GM19099 (cell line): ENCODE measurements around the gene TOR4A.

Source experiments
- POLR2A ChIP-seq: IDR thresholded peaks from 3 replicates; pipeline ENCODE4 v1.6.1; 2011; ENCODE audit warnings: low read depth; ENCODE audit not compliant: insufficient read length; ENCODE audit errors: extremely low read depth

Gene TOR4A

DNA sequence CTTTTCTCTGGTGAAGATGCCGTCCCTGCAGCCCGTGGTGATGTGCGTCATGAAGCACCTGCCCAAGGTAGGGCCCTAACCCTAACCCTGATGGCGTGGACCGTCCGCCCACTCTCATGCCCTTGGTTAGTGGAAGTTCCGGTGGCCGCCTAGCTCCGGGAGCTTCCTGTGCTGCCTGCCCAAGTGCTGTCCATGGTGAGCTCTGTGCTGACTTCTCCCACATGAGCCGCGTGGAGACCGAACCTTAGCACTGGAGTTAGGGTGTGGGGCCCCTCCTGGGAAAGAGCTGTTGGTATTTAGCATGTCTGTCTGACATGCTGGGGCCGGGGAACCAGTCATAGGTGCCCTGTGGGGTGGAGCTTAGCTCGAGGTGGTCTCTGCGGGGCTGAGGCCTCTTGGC is 21.2 kb upstream of the TOR4A start:
- TF ChIP-seq POLR2A, result no peak

DNA sequence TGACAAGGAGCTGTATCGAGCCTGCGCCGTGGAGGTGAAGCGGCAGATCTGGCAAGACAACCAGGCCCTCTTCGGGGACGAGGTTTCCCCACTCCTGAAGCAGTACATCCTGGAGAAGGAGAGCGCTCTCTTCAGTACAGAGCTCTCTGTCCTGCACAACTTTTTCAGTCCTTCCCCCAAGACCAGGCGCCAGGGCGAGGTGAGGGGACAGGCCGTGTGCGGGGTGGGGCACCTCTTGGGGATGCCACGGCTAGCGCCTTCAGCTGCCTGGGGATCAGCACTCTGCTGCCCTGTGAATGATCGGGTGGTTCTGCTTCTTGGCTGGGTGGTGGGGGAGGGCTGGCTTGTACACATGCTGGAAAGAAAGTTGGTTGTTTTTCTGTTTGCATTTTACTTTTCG is 20.7 kb upstream of the TOR4A start:
- TF ChIP-seq POLR2A, result no peak

DNA sequence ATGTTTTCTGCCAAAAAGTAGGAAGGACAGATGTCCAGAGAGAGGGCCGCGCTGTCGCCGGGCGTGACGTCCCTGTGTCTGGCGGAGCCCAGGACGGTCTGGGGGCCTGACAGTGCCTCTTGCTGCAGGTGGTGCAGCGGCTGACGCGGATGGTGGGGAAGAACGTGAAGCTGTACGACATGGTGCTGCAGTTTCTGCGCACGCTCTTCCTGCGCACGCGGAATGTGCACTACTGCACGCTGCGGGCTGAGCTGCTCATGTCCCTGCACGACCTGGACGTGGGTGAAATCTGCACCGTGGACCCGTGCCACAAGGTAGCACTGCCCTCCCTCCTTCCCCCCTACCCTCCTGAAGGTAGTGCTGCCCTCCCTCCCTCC is 14.6 kb upstream of the TOR4A start:
- TF ChIP-seq POLR2A, result no peak

DNA sequence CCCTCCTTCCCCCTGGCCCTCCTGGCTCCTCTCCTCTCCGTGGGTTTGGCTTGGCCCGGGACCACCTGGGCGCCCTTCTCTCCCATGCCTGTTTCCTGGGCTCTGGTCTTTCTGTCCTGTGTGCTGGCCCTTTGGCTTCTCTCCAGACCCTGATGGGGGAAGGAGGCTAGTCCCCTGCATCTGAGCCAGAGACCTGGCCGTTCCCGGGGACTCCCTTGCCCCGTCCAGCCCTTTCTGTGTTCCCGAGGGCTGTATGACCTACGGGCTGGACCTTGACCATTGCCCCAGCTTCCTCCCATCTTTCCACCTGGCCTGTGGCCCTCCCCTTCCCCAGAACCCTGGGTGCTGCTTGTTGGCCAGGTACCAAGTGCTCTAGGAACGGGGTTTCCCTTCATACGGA is 14.0 kb upstream of the TOR4A start:
- no peak for TF ChIP-seq POLR2A

DNA sequence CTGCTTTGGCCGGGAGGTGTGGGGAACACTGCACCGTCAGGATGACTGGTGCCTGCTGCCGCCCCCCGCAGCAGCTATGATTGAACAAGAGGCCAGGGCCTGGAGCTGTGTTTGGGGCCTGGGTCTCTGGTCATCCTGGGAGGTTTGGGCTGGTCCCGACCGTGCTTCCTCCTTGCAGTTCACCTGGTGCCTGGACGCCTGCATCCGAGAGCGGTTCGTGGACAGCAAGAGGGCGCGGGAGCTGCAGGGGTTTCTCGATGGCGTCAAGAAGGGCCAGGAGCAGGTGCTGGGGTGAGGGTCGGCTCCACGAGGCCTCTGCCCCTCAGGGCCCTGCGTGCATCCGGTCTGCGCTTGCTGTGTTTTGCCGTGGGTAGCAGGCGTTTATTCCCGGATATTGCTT is 13.5 kb upstream of the TOR4A start:
- no peak for TF ChIP-seq POLR2A

DNA sequence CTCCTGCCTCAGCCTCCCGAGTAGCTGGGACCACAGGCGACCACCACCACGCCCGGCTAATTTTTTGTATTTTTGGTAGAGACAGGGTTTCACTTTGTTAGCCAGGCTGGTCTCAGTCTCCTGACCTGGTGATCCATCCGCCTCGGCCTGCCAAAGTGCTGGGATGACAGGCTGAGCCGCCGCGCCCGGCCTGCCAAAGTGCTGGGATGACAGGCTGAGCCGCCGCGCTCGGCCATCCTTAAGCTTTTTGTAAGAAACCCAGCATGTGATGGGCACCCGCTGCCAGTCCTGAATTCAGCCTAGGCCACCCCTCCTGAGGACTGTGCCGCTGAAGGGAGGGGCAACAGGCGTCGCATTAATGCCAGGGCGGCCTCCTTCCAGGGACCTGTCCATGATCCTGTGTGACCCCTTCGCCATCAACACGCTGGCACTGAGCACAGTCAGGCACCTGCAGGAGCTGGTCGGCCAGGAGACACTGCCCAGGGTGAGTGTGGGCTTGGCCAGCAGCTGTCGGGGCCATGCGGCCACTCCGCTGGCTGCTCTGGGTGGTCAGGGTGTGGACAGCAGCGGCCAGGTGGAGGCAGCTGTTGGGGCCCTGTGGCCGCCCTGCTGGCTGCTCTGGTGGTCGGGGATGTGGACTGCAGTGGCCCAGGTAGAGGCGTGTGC is 11.9 kb upstream of the TOR4A start:
- TF ChIP-seq POLR2A, result no peak

DNA sequence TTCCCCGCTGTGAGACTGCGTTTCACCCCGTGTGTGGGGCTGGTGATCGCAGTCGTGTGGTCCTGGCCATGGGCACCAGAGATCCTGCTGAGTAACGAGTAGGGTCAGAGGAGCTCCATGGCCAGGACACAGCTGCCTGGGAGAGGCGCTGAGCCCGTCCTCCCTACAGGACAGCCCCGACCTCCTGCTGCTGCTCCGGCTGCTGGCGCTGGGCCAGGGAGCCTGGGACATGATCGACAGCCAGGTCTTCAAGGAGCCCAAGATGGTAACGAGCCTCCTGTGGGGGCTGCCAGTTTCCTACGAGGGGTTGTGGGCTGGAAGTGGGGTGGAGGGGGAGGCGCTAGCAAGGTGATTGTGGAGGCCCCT is 11.4 kb upstream of the TOR4A start:
- TF ChIP-seq POLR2A, result no peak

DNA sequence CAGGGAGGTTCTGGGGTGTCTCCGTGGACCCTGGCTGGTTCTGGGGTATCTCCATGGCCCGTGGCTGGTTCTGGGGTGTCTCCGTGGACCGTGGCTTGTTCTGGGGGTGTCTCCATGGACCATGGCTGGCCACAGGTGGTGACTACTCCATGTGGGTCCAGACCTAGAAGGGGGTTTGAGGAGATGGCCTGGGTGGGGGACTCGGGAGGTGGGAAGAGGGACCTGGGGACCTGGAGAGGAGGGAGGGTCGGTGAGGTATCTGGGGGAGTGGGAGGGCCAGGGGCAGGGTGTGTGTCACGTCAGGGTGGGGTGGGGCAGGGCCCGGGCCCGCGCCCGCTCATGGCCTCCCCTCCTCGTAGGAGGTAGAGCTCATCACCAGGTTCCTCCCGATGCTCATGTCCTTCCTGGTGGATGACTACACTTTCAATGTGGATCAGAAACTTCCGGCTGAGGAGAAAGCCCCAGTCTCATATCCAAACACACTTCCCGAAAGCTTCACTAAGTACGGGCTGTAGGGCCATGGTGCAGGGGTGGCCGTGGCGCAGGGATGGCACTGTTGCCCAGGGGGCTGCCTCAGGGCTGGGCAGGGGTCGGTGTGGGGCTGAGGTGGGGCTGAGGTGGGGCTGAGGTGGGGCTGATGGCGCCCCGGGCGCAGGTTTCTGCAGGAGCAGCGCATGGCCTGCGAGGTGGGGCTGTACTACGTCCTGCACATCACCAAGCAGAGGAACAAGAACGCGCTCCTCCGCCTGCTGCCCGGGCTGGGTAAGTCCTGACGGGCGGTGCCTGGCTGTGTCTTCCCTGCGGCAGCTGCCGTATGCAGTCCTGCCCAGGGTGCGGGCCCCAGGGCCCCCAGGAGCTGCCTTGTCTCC is 10.7 kb upstream of the TOR4A start:
- no peak for TF ChIP-seq POLR2A

DNA sequence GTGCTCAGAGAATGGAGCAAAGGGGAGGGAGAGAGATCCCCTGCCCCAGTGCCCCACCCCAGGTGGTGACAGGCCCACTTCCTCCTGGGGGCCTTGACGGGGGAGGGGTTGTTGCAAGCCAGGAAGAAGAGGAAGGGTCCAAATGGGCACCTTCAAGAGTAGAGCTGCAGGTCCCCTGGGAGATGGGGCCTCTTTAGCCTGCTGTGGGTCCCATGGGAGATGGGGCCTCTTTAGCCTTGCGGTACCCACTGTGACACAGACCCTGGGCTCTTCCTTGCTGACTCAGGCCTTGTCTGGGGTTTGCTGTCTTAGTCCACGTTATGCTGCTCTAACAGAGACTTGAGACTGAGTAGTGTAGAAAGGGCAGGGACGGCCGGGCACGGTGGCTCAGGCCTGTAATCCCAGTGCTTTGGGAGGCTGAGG is 9.6 kb upstream of the TOR4A start:
- TF ChIP-seq POLR2A, result no peak

DNA sequence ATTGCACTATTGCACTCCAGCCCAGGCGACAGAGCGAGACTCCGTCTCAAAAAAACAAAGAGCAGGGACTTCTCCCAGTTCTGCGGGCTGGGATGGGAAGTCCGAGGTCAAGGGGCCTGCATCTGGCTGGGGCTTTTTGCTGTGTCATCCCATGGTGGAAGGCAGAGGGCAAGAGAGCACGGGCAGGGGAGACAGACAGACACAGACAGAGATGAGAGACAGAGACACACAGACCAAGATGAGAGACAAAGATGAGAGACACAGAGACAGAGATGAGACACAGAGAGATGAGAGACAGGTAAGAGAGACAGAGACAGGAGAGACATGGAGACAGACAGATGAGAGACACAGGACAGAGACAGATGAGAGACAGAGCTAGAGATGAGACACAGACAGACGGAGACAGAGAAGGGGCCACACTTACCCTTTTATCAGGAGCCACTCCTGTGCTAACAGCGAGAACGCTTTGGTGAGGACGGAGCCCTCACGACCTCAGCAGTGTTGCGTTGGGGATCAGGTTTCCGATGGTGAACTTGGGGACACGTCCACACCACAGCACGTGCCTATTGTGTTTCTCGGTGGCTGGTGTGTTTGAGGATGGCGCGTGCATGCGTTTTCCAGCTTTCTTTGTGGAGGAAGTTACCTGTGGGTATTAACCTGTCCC is 8.9 kb upstream of the TOR4A start:
- no peak for TF ChIP-seq POLR2A

DNA sequence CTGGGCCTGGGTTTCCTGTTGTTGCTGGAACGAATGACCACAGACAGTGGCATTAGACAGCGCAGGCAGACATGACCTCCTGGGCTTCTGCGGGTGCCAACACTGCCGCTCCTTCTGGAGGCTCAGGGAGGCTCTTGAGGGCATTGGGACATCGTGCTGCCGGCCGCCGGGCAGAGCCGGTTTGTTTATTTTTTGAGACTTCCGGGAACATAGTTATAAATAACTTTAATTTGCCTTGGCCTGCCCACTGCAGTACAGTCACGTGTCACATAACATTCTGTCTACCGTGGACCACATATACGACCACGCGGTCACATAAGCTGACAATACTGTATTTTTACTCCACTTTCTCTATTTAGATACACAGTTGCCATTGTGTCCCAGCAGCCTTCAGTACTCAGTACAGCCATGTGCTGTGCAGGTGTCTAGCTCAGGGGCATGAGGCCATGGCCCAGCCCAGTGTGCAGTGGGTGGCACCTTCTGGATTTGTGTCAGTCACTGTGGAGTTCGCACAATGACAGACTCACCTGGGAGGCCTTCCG is 8.2 kb upstream of the TOR4A start:
- peak; percentile 42 for TF ChIP-seq POLR2A

DNA sequence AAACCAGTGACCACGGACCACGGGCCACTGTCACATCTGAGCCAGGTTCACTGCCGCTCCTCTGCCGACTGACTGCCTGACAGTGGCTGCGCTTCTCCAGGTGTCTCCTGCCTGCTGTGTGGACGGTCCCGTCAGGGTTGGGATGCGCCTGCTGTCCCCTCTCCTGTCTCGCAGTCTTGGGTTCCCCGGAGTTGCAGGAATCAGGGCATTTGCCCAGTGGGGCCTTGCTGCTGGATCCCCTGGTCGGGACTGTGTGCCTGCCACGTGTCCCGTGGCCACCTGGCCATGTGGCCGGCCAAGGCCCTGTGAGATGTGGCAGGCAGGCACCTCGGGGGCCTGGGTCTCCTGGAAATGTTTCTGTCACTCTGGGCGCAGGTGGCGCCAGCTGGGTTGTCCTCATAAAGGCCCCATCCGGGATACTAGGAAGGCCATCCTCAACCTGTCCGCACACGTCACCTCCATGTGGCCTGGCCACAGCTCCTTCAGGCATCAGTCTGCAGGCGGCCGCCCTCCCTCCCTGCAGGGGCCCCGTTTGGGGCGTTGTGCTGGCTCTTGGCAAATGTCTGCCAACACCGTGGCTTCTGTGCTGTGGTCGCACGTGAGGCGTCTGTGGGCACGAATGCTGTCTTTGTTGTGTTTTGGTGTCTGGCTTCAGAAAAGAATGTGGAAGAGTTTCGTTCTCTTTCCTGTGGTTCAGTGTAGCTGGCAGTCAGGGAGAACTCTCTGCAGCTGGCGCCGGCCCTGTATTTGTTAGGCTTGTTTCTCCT is 6.4 kb upstream of the TOR4A start:
- TF ChIP-seq POLR2A, result no peak

DNA sequence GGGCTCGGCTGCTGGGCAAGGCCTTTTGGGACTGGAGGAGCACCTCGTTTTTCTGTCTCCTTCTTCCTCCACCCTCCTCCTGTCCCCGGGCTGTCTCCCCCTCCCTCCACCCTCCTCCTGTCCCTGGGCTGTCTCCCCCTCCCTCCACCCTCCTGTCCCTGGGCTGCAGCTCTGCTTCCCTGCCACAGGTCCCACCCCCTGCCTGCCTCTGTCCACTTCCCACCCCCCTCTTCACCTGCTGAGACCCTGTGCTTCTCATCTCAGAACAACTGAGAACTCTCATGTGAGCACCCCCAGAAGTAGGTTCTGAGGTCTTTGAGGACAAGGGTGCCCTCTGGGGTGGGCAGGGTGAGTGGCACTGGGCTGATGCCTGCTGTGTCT is 5.8 kb upstream of the TOR4A start:
- TF ChIP-seq POLR2A, result no peak

DNA sequence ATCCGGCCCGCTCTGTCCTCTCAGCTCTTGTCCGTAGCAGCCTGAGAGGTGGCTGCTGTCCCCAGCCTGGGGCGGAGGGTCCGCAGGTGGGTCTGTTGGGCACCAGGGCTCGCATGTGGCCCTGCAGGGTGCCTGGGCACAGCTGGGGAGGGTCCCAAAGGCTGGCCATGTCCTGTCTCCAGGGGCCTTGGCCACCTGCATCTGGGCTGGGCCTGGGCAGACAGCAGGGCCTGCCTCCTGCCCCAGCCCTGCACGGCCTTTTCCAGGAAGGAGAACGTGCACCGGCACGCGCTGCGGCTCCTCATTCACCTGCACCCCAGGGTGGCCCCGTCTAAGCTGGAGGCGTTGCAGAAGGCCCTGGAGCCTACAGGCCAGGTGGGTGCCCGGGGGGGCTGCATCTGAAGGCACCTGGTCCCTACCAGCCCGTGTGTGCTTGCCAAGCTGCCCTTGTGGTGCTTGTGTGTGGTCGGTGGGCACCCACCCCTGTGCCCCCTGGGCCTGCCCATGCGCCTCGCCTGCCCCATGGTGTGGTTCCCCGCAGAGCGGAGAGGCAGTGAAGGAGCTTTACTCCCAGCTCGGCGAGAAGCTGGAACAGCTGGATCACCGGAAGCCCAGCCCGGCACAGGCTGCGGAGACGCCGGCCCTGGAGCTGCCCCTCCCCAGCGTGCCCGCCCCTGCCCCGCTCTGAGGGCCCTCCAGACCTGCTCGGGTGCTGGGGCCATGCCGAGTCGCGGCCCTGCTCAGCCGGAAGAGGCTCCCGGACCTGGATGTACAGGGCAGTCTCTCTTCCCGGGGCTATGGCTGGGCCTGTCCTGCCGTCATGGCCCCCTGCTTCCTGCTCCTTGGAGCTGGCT is 5.1 kb upstream of the TOR4A start:
- TF ChIP-seq POLR2A, result no peak
